ENCODE results near the gene VPS39. TPM values are rescaled to one million over a fixed set of nuclear protein-coding genes. Genes with fewer than 3 reads are reported as not detected.

Gene VPS39
- polyA plus RNA-seq, 1 experiment = 79.5 TPM

DNA sequence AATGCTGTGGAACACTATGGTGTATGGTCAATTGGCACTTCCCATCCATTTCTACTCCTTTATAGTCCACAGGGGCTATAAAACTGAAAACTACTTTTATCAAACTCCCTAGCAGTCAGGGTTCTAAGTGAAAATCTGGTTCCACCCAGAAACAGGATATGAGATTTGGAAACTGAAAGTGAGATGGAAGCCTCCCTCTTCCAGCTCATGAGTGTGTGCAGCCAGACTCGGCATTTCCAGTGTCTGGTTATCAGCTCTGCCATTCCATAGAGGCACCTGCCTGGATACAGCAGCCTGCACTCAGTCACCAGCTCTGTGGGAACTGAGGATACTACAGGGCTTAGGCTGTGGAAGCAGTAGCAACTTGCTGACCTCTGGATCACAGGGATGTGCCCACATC lies 37.0 kb downstream of the VPS39 start:
- ChIA-PET CTCF (no interaction called here), POLR2A (interaction anchor here (0.5 kb wide), 1 partner anchor 320 kb away, joined by 3 read pairs; the partner anchor contains the start of gene ZNF106)
- H3K36me3 ChIP-seq (ENCODE audit: control insufficient read depth, insufficient read depth, low read length) = peaks cover 32% of the 10 kb centered on the region
- H3K4me3 ChIP-seq (ENCODE audit: low read depth, low read length) = no peak overlapping the region
- H3K27me3 ChIP-seq (ENCODE audit: control insufficient read depth, insufficient read depth, low read length) = no peaks in the 10 kb centered on the region
- no peak for DNase-seq (ENCODE audit: low read depth)
- TF ChIP-seq, protein P1, sequence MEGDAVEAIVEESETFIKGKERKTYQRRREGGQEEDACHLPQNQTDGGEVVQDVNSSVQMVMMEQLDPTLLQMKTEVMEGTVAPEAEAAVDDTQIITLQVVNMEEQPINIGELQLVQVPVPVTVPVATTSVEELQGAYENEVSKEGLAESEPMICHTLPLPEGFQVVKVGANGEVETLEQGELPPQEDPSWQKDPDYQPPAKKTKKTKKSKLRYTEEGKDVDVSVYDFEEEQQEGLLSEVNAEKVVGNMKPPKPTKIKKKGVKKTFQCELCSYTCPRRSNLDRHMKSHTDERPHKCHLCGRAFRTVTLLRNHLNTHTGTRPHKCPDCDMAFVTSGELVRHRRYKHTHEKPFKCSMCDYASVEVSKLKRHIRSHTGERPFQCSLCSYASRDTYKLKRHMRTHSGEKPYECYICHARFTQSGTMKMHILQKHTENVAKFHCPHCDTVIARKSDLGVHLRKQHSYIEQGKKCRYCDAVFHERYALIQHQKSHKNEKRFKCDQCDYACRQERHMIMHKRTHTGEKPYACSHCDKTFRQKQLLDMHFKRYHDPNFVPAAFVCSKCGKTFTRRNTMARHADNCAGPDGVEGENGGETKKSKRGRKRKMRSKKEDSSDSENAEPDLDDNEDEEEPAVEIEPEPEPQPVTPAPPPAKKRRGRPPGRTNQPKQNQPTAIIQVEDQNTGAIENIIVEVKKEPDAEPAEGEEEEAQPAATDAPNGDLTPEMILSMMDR (IDR thresholded peaks at IDR 0.05; ENCODE audit: insufficient read depth, low read depth, low read length) = no peak

DNA sequence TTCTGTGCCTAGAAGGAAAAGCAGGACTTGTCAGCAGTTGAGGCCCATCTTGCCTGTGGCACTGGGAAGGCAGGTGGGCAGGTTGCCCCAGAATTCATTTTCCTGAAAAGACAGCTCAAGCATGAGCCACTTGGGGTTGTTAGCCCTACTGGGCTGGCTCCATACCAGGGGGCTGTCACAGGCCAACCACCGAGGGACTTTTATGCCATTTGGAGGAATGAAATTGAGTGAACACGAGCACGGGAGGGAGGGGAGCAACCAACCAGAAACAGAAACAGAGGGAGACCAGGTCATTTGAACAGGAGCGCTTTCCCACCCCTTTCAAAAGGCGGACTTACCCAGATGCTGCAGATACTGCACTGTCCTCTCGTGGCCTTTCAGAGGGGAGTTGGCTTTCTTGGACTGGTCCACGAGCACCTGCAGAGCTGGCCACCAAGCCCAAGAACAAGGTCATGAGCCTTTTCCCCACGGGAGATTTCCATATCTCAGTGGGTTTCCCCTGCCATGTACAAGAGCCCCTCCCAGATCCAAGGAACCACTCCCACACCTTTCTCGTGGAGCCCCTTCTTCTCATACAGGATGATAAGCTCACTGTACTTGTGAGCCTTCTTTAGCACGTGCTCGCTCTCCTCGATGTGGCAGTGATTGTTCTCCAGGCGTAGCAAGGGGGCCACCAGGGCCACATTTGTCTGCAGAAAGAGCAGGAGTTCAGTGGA lies 41.7 kb downstream of the VPS39 start:
- peaks cover 45% of the 10 kb centered on the region for H3K36me3 ChIP-seq (ENCODE audit: control insufficient read depth, insufficient read depth, low read length)
- ChIA-PET CTCF (no interaction called here), POLR2A (no interaction called here)

DNA sequence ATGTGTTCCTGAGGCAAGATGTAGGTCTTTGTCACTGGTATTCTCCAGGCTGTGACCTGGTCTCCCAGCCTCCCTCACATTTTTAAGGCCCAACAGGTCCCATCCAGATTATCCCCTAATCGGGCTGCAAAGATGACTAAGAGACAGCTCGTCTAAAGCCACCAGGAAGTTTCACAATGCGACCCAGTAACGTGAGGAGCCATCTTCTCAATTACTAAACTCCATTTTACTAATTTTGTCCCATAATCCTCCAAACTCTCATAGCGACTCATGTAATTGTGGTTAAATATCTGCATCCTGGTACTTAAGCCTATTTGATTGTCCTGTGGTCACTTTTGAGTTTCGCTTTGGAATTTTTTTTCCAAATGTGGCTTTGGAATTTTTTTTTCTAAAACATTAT lies 43.0 kb downstream of the VPS39 start:
- CTCF ChIA-PET = interaction anchor here (0.8 kb wide), 1 partner anchor 104 kb away, joined by 3 read pairs; no protein-coding TSS in a partner anchor

More for the DNA sequence above, 41.7 kb downstream of the VPS39 start:
- no peaks in the 10 kb centered on the region for H3K27me3 ChIP-seq (ENCODE audit: control insufficient read depth, insufficient read depth, low read length)
- TF ChIP-seq, protein P1 (IDR thresholded peaks at IDR 0.05; ENCODE audit: insufficient read depth, low read depth, low read length) = no peak
- no peak for DNase-seq (ENCODE audit: low read depth)
- H3K4me3 ChIP-seq (ENCODE audit: low read depth, low read length) = no peak overlapping the region

DNA sequence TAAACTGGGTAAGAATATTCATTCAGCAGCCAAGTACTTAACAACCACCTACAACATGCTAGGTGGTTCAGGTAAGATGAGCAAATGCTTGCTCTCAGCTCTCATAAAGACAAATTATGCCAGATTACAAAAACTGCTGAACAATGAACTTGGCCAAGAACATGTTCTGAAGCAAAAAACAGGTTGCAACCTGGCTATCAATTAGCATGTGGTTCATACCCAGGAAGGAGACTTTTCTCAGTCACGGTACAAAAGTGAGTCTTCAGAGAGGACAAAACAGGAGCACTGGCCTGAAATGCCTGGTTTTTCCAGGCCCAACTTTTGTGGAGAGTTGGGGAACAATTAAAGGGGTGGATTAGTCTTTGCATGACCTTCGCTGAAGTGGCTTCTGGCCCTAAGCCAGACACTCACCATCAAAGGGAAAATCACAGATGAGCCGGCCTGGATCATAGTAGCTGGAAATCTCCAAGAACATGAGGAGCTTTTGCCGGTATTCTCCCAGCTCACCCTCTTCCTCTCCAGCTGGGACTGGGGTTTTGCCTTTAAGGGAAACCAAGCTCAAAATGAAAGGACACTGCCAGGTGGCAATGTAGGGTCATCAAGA lies 44.1 kb downstream of the VPS39 start:
- CTCF ChIA-PET = interaction anchor here (0.6 to 1.2 kb wide), 5 partner anchors 8 to 486 kb away, joined by 3 read pairs; no protein-coding TSS in a partner anchor
- no peak for DNase-seq (ENCODE audit: low read depth)
- Histone ChIP-seq H3K36me3 (ENCODE audit: control insufficient read depth, insufficient read depth, low read length) (peaks cover 55% of the 10 kb centered on the region), H3K4me3 (ENCODE audit: low read depth, low read length) (no peak overlapping the region), H3K27me3 (ENCODE audit: control insufficient read depth, insufficient read depth, low read length) (no peaks in the 10 kb centered on the region)
- POLR2A ChIA-PET = no interaction called here
- TF ChIP-seq, protein P1 (IDR thresholded peaks at IDR 0.05; ENCODE audit: insufficient read depth, low read depth, low read length) = no peak

More for the DNA sequence above, 43.0 kb downstream of the VPS39 start:
- TF ChIP-seq, protein P1 (IDR thresholded peaks at IDR 0.05; ENCODE audit: insufficient read depth, low read depth, low read length) = no peak
- DNase-seq (ENCODE audit: low read depth) = peak; percentile 2
- Histone ChIP-seq H3K36me3 (ENCODE audit: control insufficient read depth, insufficient read depth, low read length) (peaks cover 47% of the 10 kb centered on the region), H3K27me3 (ENCODE audit: control insufficient read depth, insufficient read depth, low read length) (no peaks in the 10 kb centered on the region), H3K4me3 (ENCODE audit: low read depth, low read length) (no peak overlapping the region)
- POLR2A ChIA-PET = no interaction called here

DNA sequence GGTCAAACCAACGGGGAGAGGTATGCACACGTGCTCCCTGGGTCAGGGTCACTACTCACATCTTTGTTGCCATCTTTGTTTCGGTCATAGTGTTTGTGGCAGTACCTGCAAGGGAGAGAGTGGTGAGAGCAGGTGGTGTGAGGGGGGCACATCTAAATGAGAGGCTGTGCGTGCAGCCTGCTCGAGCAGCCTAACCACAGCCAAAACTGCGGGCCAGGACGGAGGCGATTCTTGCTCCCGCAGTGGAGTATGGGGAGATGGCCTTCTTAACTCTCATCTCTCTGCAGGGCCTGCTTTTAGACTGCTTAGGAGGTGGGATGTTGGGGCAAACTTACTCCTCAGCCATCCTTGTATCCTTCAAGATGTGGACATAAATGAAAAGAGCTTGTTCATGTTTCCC lies 44.8 kb downstream of the VPS39 start:
- POLR2A ChIA-PET = no interaction called here
- CTCF ChIA-PET = interaction anchor here (1.2 kb wide), 1 partner anchor 7 kb away, joined by 3 read pairs; no protein-coding TSS in a partner anchor
- H3K36me3 ChIP-seq (ENCODE audit: control insufficient read depth, insufficient read depth, low read length) = peaks cover 55% of the 10 kb centered on the region
- H3K4me3 ChIP-seq (ENCODE audit: low read depth, low read length) = no peak overlapping the region
- no peaks in the 10 kb centered on the region for H3K27me3 ChIP-seq (ENCODE audit: control insufficient read depth, insufficient read depth, low read length)
- DNase-seq (ENCODE audit: low read depth) = no peak
- TF ChIP-seq, protein P1 (IDR thresholded peaks at IDR 0.05; ENCODE audit: insufficient read depth, low read depth, low read length) = no peak

Measured in BJ (cell line).